Astrocyte (in vitro differentiated cells and primary cell): Measurements from ENCODE around the gene UBAC2.

Experiments
- CTCF ChIP-seq: IDR thresholded peaks from 2 replicates; pipeline ENCODE4 v1.5.1; 2011; ENCODE audit warnings: low read depth, mild to moderate bottlenecking, inconsistent platforms, low read length, moderate library complexity; ENCODE audit not compliant: insufficient read depth
- EZH2 ChIP-seq: IDR thresholded peaks from 2 replicates; pipeline ENCODE4 v1.6.1; 2012; ENCODE audit warnings: mild to moderate bottlenecking, low read length, inconsistent platforms; ENCODE audit not compliant: insufficient read depth

- TF ChIP-seq CTCF (no peak), EZH2 (no peak)
Measured at GRCh38 chr13:99226513-99226912, 25.9 kb downstream of the UBAC2 start.
